LNCAP (cell line): ENCODE data around the gene COMMD1.

Source experiments
- CTCF ChIP-seq: fragments of 450-650 bp; IDR thresholded peaks from 2 replicates; pipeline ENCODE4 v1.5.1; 2017; ENCODE audit warnings: mild to moderate bottlenecking

Gene COMMD1

GRCh38 chr2:61910603-61911002, 5.1 kb downstream of the COMMD1 start:
- peak; percentile 12; the same call in 1 of the 2 replicates for TF ChIP-seq CTCF

GRCh38 chr2:61911510-61911909, 6.0 kb downstream of the COMMD1 start:
- TF ChIP-seq CTCF, result no peak

- TF ChIP-seq CTCF, result no peak
These were observed 15.1 kb downstream of the COMMD1 start for GRCh38 chr2:61920548-61920947.

- TF ChIP-seq CTCF, result no peak
These were observed 17.2 kb downstream of the COMMD1 start for GRCh38 chr2:61922714-61923113.

- no peak for TF ChIP-seq CTCF
These were observed 19.6 kb downstream of the COMMD1 start for GRCh38 chr2:61924895-61925663.

GRCh38 chr2:61926531-61927477, 21.3 kb downstream of the COMMD1 start:
- no peak for TF ChIP-seq CTCF

GRCh38 chr2:61928826-61929461, 23.5 kb downstream of the COMMD1 start:
- TF ChIP-seq CTCF, result no peak
